Measurements from ENCODE around the gene DIDO1.

DNA sequence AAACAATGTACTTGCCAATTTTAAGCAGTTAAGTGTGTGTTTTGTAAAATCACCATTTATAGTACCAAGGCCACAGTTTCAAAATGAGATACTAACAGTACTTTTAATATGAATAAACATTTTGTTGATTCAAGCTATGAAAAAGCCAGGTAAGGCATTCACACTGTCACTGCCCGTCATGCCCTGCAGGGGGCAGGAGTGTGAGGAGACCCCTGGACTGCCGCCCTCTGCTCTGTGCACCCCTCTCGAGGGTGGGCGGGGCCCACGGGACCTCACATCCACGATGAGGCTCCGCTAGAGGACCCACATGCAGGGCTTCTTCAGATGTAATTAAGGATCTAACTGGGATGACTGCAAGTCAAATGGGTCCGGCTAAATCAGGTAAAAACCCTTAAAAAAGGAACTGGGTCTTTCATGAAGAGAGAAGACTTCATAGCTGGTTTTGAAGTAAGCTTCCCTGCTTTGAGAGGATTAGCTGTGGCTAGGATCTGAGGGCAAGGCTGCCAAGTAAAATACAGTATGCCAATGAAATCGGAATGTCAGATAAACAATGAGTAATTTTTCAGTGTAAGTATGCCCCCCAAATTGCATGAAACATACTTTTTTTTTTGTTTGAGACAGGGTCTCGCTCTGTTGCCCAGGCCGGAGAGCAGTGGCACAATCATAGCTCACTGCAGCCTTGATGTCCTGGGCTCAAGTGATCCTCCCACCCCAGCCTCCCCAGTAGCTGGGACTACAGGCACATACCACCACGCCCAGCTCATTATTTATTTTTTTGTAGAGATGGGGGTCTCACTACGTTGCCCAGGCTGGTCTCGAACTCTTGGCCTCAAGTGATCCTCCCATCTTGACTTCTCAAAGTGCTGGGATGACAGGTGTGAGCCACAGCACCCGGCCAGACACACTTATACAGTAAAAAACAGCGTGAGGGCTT is 18.7 kb downstream of the DIDO1 start:
- TF ChIP-seq, protein P1, sequence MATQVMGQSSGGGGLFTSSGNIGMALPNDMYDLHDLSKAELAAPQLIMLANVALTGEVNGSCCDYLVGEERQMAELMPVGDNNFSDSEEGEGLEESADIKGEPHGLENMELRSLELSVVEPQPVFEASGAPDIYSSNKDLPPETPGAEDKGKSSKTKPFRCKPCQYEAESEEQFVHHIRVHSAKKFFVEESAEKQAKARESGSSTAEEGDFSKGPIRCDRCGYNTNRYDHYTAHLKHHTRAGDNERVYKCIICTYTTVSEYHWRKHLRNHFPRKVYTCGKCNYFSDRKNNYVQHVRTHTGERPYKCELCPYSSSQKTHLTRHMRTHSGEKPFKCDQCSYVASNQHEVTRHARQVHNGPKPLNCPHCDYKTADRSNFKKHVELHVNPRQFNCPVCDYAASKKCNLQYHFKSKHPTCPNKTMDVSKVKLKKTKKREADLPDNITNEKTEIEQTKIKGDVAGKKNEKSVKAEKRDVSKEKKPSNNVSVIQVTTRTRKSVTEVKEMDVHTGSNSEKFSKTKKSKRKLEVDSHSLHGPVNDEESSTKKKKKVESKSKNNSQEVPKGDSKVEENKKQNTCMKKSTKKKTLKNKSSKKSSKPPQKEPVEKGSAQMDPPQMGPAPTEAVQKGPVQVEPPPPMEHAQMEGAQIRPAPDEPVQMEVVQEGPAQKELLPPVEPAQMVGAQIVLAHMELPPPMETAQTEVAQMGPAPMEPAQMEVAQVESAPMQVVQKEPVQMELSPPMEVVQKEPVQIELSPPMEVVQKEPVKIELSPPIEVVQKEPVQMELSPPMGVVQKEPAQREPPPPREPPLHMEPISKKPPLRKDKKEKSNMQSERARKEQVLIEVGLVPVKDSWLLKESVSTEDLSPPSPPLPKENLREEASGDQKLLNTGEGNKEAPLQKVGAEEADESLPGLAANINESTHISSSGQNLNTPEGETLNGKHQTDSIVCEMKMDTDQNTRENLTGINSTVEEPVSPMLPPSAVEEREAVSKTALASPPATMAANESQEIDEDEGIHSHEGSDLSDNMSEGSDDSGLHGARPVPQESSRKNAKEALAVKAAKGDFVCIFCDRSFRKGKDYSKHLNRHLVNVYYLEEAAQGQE (IDR thresholded peaks at IDR 0.05; ENCODE audit: borderline replicate concordance), result peak; percentile 8; the same call in 1 of the 2 replicates
- TF ChIP-seq, protein P1 (CRISPR knock-in tag; IDR thresholded peaks at IDR 0.05; ENCODE audit: low read depth), result no peak
- TF ChIP-seq POLR2AphosphoS5 (IDR thresholded peaks at IDR 0.05; ENCODE audit: control insufficient read depth, insufficient read depth, low read depth, low read length), result no peak
- no peak for TF ChIP-seq SNRNP70 (optimal IDR thresholded peaks at IDR 0.05; ENCODE audit: low read depth, low read length)

Data from K562 (cell line).